ENCODE data around the gene MTHFD1L. TPM values are rescaled to one million over a fixed set of nuclear protein-coding genes. Genes with fewer than 3 reads are reported as not detected.

The MTHFD1L gene
- total and polyA plus RNA-seq, 2 of the 4 experiments (the other 2 are of a cell fraction), result 43.5 to 53.2 TPM

DNA sequence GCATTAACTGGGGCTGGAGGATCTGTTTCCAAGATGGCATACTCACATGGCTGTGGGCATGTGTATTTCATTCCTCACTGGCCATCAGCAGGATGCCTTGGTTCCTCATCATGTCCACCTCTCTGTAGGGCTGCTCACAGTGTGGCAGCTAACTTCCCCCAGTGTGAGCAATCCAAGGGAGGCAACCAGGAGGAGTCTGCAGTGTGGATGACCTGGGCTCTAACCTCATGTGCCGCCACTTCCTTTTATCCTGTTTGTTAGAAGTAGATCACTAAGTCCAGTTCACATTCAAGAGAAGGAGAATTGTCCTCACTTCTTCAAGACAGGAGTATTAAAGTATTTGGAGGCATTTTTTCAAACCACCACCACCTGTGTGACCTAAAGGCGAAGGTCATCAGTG, 54.4 kb downstream of the MTHFD1L start:
- H3K4me2 ChIP-seq (ENCODE audit: low read depth, low read length), result no peak overlapping the region
- intact Hi-C loops (cut with micrococcal nuclease), result no loop called here

More for the DNA sequence above, 54.4 kb downstream of the MTHFD1L start:
- Histone ChIP-seq H3K27me3 (ENCODE audit: control insufficient read depth, insufficient read depth, low read length) (no peaks in the 10 kb centered on the region), H3K23ac (ENCODE audit: low read depth, low read length) (no peak overlapping the region), H2BK15ac (ENCODE audit: low read depth, low read length) (no peak overlapping the region), H2AFZ (replicated peaks; ENCODE audit: low read length, poor library complexity) (no peak overlapping the region), H3K4me1 (ENCODE audit: control insufficient read depth, insufficient read depth, low read length) (peaks cover 15% of the 10 kb centered on the region), H3K4ac (ENCODE audit: low read depth, low read length) (peak overlapping the region; percentile 12; the same call in 1 of the 2 replicates), H2BK5ac (ENCODE audit: low read depth, low read length, poor library complexity, severe bottlenecking) (peak overlapping the region; percentile 15), H3K4me3 (ENCODE audit: insufficient read depth, low read depth, low read length) (no peak overlapping the region), H3K79me1 (ENCODE audit: low read depth in 1 of 2, low read length in 2 of 2) (peaks cover 10 to 40% of the 10 kb centered on the region in 2 experiments; a peak in 3 of 4 replicates), H3K9me1 (ENCODE audit: insufficient read depth, low read length) (peaks cover 10% of the 10 kb centered on the region), H4K20me1 (ENCODE audit: insufficient read depth, low read length) (no peaks in the 10 kb centered on the region), H3K56ac (ENCODE audit: extremely low read depth, insufficient read depth, low read length) (no peak overlapping the region), H4K91ac (ENCODE audit: insufficient read depth, low read depth, low read length) (no peak overlapping the region; the same call in 1 of the 2 replicates), H3K27ac (ENCODE audit: insufficient read depth, low read length) (no peak overlapping the region; the same call in 1 of the 2 replicates), H4K5ac (ENCODE audit: low read depth, low read length) (no peak overlapping the region), H3K9ac (ENCODE audit: low read depth, low read length) (no peak overlapping the region), H2AK5ac (ENCODE audit: low read depth, low read length) (no peak overlapping the region), H4K8ac (ENCODE audit: low read depth in 2 of 2, low read length in 2 of 2) (no peak overlapping the region; a peak in 1 of 4 replicates), H2AK9ac (replicated peaks; ENCODE audit: low read depth, low read length, poor library complexity) (no peak overlapping the region), H3K36me3 (ENCODE audit: control insufficient read depth, insufficient read depth, low read length) (peaks cover 47% of the 10 kb centered on the region), H2BK120ac (ENCODE audit: low read depth, low read length) (no peak overlapping the region), H3K9me3 (ENCODE audit: control insufficient read depth, insufficient read depth, low read length) (no peaks in the 10 kb centered on the region), H3K14ac (replicated peaks; ENCODE audit: low read depth, low read length) (no peak overlapping the region), H3K18ac (ENCODE audit: low read depth, low read length) (no peak overlapping the region), H2BK20ac (ENCODE audit: low read depth, low read length) (no peak overlapping the region)
- ATAC-seq (ENCODE audit: low read depth) (no peak), DNase-seq (no peak)
- no CpG with 5 or more reads among the region's 2 CpGs for WGBS, 2 experiments (ENCODE audit: extremely low coverage in 2 of 2, insufficient read length in 1 of 2)
- CTCF ChIA-PET, result interaction anchor here (0.7 kb wide), 1 partner anchor 10 kb away, joined by 3 read pairs; no protein-coding TSS in a partner anchor
- dilution Hi-C loops (cut with HindIII; ENCODE audit: low sequenced_read_pairs, unreplicated experiment) (no loop called here), in situ Hi-C loops (cut with MboI; ENCODE audit: low sequenced_read_pairs) (no loop called here)
- TF ChIP-seq RAD21 (IDR thresholded peaks at IDR 0.05; ENCODE audit: low read length) (no peak), MXI1 (IDR thresholded peaks at IDR 0.05; ENCODE audit: borderline replicate concordance, low read depth, low read length) (no peak), POLR2A (IDR thresholded peaks at IDR 0.05; ENCODE audit: low read depth, low read length) (no peak), RFX5 (IDR thresholded peaks at IDR 0.05; ENCODE audit: low read depth, low read length) (no peak), CTCF (conservative IDR thresholded peaks at IDR 0.05; ENCODE audit: low read depth, low read length) (no peak), NFE2L2 (IDR thresholded peaks at IDR 0.05; ENCODE audit: low read depth, low read length) (no peak), CEBPB (IDR thresholded peaks at IDR 0.05; ENCODE audit: low read depth, low read length) (no peak), USF2 (IDR thresholded peaks at IDR 0.05; ENCODE audit: low read depth, low read length) (no peak), BHLHE40 (IDR thresholded peaks at IDR 0.05; ENCODE audit: low read depth, low read length) (no peak), MAZ (IDR thresholded peaks at IDR 0.05; ENCODE audit: borderline replicate concordance, low read depth, low read length) (no peak), RCOR1 (IDR thresholded peaks at IDR 0.05; ENCODE audit: insufficient replicate concordance, low read length) (no peak), SMC3 (IDR thresholded peaks at IDR 0.05; ENCODE audit: low read depth, low read length) (no peak)
- POLR2A ChIA-PET (ENCODE audit: unreplicated experiment), result no interaction called here
- no TSS peak for BruUV-seq (replicated peaks)
